Activated CD8-positive, alpha-beta memory T cell treated with anti-CD3 and anti-CD28 coated beads for 4 hours (primary cell): ENCODE results near the gene FIGNL2.

ENCODE experiments used
- DNase-seq, 2 donors: peaks; one replicate each; pipeline ENCODE4 v3.0.0-alpha.2; 2020; ENCODE audit warnings: low read depth in 2 of 2

Gene FIGNL2

DNA sequence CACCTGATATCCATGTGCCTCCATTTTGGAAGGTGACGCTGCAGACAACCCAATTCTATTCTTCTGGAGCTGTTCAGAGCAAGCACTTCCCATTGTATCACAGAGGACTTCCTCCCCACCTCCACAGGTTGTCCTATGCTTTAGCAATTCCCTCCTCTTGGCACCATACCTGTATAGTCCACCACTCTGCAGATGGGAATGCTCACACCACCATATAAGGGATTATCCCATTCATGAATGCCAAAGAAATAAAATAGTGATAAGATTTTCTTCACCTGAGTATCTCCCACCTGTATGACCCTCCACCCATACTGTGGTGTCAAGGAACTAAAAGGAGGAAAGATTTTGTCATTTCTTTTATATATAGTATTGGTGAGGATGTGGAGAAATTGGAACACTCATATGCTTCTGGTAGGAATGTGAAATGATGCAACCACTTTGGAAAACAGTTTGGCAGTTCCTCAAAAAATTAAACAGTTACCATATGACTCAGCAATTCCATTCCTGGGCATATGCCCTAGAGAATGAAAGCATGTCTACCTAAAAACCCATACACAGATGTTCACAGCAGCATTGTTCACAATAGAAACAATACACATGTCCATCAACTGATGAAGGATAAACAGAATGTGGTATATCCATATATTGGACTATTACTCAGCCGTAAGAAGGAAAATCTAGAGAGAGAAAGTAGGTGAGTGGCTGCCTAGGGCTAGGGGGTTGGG lies 75.2 kb downstream of the FIGNL2 start:
- DNase-seq, result no peak

- no peak for DNase-seq
Observed at GRCh38 chr12:51771008-51771407, 77.5 kb downstream of the FIGNL2 start.
